Adrenal gland (tissue), 12 donors: Measurements from ENCODE around the gene SRGAP2C. TPM values are rescaled to one million over a fixed set of nuclear protein-coding genes. Genes with fewer than 3 reads are reported as not detected.
"Not testable (repeated sequence)": the region's sequence is repeated elsewhere in the genome, so short reads cannot be mapped to it uniquely, and the experiment has no call there.

Experiments
- DNase-seq, 7 donors: peaks; one replicate each; pipeline ENCODE4 v3.0.0-alpha.2; 2019 to 2020
- H3K27ac ChIP-seq, 5 donors: fragments of 200-600 bp; sonication (generic) in 4 of 5; 1 replicate in 3 of 5; 2 replicates in 2 of 5; pipeline versions ENCODE4 v1.5.1 to v1.8.0; 2016 to 2020; ENCODE audit warnings: mild to moderate bottlenecking in 1 of 5
- H3K27me3 ChIP-seq: fragments of 200-600 bp; 2 replicates; pipeline ENCODE4 v1.8.0; 2021
- H3K36me3 ChIP-seq, 2 donors: fragments of 200-600 bp; replicated peaks in 1 of 2; 1 replicate in 1 of 2; 2 replicates in 1 of 2; pipeline versions ENCODE4 v1.5.1 to v1.8.0; 2018 to 2022
- H3K4me1 ChIP-seq, 2 donors: fragments of 200-600 bp; replicated peaks in 1 of 2; 1 replicate in 1 of 2; 2 replicates in 1 of 2; pipeline versions ENCODE4 v1.5.1 to v1.8.0; 2018 to 2021
- H3K4me3 ChIP-seq, 4 donors: fragments of 200-600 bp; sonication (generic) in 3 of 4; one replicate each; pipeline ENCODE4 v1.5.1; 2016 to 2018
- H3K9me3 ChIP-seq, 3 donors: fragments of 200-600 bp; sonication (generic) in 1 of 3; replicated peaks in 1 of 3; 1 replicate in 2 of 3; 2 replicates in 1 of 3; pipeline versions ENCODE4 v1.5.1 to v1.8.0; 2016 to 2021
- WGBS, 4 donors: extraction: QIAGEN DNeasy Blood & Tissue Kit in 2 of 4; methylation state at CpG; one replicate each; pipeline versions ENCODE4 v1.1.5 to v1.1.7; 2013 to 2017; 5-methylcytosine and 5-hydroxymethylcytosine counted together
- intact Hi-C, 2 donors: fragments of 100-400 bp; cut with DNase I; formaldehyde crosslinking; loops; one replicate each; pipeline versions ENCODE4 v1.14.1 to v1.15.0; 2022 to 2023
- polyA plus RNA-seq, 3 donors: library from polyadenylated mRNA; stranded (reverse); fragments of 200-250 nt in 2 of 3; fragments of 350-450 nt in 1 of 3; fragmentation: Illumina TruSeq in 1 of 3; extraction: RNeasy Lipid Tissue Mini Kit (QIAGEN cat#74804) in 1 of 3; gene quantifications; one replicate each; pipeline ENCODE4 v1.2.3, GENCODE V29; 2013 to 2014
- total RNA-seq, 9 donors: library from RNA; depleted of rRNA in 4 of 9; stranded (reverse); fragments of >200 nt in 4 of 9; fragments of 120-200 nt in 1 of 9; fragmentation: NEBNext Ultra II Directional in 1 of 9; extraction: Animal tissue kit (Norgen Biotek cat#: 25700) in 1 of 9; gene quantifications; one replicate each; pipeline versions ENCODE4 v1.1.0 to v1.2.4, GENCODE V29; 2013 to 2023
- donor health status: healthy with polysubstance abuse.
- donor health status: Bipolar disorder and iron deficiency.
- donor health status: DM: yes; HTN: yes; CAD: no.
- donor health status: DM: no; HTN: no; CAD: no.
- donor health status: DM: no; HTN: no; CAD: no.
- donor health status: DM: yes; HTN: yes; CAD: no.

Gene SRGAP2C
- total and polyA plus RNA-seq, 12 donors: 4.1 to 66.2 (median 23.6) TPM

DNA sequence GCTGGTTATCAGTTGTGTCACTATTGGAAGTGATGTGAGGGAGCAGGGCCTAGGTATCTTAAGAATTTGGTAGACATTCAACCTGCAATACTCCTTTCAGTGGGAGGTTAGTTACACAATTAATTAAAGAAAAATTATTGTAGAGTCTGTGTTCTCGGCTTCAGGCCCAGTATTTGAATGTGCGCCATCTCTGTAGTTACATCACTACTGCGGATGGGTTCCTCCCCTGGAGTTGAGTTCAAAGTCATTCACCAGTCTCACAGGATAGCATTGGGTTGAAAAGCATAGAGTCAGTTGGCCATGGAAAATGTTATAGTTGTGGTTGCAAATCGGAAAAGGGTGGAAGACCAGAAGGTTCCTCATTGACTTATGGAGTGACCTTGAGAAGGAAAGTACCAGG is 111.8 kb downstream of the SRGAP2C start:
- H3K27ac ChIP-seq, DNase-seq, H3K4me3 ChIP-seq, H3K36me3 ChIP-seq, H3K27me3 ChIP-seq, H3K9me3 ChIP-seq, intact Hi-C loops, H3K4me1 ChIP-seq: not testable (repeated sequence)
- no CpG with 5 or more reads among the region's 4 CpGs for WGBS, 4 donors

DNA sequence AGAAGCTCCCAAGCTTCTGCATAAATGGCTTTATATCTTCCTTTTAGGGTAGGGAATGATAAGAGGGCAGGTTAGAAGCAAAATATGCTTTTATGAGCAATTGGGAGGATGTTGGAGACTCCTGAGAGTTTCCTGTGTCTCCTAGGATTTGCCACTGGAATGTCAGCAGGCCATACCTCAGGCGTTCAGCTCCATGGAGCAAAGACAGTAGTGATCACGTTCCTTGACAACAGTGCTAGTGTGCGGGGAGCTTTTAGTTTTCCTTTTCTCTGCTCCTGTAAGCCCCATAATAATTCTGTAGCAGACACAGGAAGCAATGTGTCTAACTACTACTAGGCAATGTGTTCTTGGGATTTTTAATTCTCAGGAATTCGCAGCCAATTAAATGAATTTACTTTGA is 113.8 kb downstream of the SRGAP2C start:
- intact Hi-C loops, H3K9me3 ChIP-seq: not testable (repeated sequence)
- WGBS, 4 donors: no CpG with 5 or more reads among the region's 4 CpGs

DNA sequence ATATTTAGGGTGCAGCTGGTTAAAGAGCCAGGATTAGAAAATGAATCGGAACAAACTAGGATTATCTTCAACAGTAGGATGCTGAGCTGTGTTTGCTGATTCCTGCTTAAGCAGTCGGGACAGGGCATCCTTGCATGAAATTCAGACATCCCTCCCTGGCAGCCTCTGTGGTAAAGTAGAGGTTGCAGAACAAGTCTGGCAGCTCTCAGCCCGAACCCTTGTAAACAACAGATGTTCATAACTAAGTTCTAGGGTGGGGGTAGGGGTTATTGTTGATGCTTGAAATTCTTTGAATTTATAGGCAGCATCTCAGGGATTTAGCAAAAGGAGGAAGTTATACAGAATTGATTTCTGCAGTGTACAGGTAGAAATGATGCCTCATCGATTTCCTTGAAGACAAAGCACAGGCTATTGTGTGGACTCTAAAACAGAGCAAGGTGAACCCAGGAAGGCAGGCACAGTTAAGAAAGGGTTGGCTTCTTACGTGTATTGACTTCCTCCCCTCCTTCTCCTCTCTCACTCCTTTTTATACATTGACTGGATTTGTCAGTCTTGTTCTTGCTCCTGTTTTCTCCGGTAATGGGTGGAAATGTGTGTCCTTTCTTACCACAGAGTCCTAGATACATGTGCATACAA is 114.9 kb downstream of the SRGAP2C start:
- intact Hi-C loops, H3K36me3 ChIP-seq: not testable (repeated sequence)
- 77 to 100% (median 85%) methylated on average over 1 to 5 of the region's 6 CpGs for WGBS, 4 donors

More for the DNA sequence above, 113.8 kb downstream of the SRGAP2C start:
- H3K4me3 ChIP-seq, DNase-seq, H3K36me3 ChIP-seq, H3K4me1 ChIP-seq, H3K27ac ChIP-seq, H3K27me3 ChIP-seq: not testable (repeated sequence)

DNA sequence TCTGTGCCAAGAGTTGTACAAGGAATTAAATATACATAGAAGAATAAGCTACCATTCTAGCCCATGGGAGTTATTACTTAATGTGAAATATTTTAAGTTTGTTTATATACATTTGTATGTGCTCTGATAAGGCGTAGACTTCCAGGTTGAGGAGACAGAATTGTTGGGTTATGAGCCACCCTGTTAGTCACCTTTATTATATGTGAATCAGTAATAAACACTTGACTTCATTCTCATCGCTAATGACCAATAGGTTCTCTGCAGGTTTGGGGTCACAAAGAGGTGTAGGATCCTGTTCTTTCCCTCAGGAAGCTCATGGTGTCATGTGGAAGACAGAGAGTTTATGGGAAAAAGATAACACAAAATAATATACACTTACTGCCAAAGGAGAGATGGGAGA is 117.1 kb downstream of the SRGAP2C start:
- H3K9me3 ChIP-seq, H3K27ac ChIP-seq, intact Hi-C loops, H3K27me3 ChIP-seq, H3K4me3 ChIP-seq, H3K36me3 ChIP-seq, DNase-seq, H3K4me1 ChIP-seq: not testable (repeated sequence)
- 100% methylated on average over 2 of the region's 2 CpGs; no CpG with 5 or more reads in 2 of the 4 donors for WGBS, 4 donors

More for the DNA sequence above, 114.9 kb downstream of the SRGAP2C start:
- not testable (repeated sequence) for H3K4me1 ChIP-seq, H3K4me3 ChIP-seq, DNase-seq, H3K27ac ChIP-seq, H3K27me3 ChIP-seq, H3K9me3 ChIP-seq

DNA sequence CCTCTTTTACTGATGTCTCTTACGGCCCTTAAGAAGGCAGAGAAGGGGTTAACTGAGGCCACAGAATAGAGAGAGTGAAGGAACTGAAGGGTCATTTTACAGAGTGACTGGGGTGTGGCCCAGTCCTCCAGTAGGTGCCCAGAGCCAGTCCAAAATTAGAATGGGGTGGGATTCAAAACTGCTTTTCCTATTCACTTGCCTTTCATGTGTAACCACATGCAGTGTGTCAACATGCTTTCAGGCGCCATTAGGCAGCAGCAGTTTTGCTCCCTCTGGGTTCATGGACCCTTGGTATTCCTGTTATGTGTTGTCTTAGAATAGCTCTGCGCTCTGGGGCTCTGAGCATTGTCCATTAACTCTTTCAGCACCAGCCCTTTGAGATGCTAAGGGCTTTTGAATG is 123.0 kb downstream of the SRGAP2C start:
- H3K9me3 ChIP-seq, H3K4me3 ChIP-seq, H3K4me1 ChIP-seq, DNase-seq, intact Hi-C loops, H3K27ac ChIP-seq, H3K27me3 ChIP-seq, H3K36me3 ChIP-seq: not testable (repeated sequence)
- 69 to 87% methylated on average over 2 to 3 of the region's 3 CpGs; no CpG with 5 or more reads in 2 of the 4 donors for WGBS, 4 donors

DNA sequence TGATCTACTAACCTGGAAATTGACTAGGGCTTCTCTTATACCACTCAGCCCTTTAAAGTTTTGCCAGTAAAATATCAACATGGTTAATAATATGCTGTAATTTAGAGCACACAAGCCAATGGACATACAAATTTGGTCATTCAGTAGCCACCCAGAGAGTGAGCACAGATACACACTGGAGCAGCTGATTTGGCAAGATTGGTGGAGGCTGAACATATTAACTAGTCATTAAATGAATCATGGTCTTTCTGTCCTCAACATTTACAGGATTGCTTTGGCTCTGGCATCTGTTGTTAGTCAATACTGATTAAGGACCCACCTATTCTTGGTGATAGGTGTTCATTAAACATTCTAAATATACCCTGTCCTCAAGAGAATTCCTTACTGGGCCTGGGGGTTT is 130.7 kb downstream of the SRGAP2C start:
- H3K36me3 ChIP-seq, H3K9me3 ChIP-seq, intact Hi-C loops, H3K27me3 ChIP-seq, H3K4me1 ChIP-seq, H3K27ac ChIP-seq, DNase-seq, H3K4me3 ChIP-seq: not testable (repeated sequence)

DNA sequence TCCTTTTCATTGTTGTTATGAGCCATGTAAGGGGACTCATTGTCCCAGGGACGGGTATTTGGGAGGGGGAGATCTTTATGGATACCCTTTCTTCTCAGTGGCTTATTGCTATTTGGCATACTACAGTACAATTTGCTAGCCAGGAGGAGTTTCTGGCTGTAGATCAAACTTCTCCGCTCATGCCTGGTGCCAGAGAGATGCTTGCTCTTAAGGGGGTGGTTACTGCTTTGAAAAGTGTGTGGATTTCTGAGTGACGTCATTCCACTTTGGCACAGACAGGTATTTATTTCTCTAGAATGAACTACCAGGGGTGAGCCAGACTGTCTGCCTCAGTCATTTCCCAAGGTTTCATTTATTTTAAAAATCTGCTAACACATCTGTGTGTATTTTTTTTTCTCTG is 131.3 kb downstream of the SRGAP2C start:
- H3K27me3 ChIP-seq, H3K4me3 ChIP-seq, intact Hi-C loops, H3K9me3 ChIP-seq, H3K36me3 ChIP-seq, H3K27ac ChIP-seq, DNase-seq, H3K4me1 ChIP-seq: not testable (repeated sequence)
- 80 to 86% (median 83%) methylated on average over 1 to 2 of the region's 3 CpGs; no CpG with 5 or more reads in 1 of the 4 donors for WGBS, 4 donors

DNA sequence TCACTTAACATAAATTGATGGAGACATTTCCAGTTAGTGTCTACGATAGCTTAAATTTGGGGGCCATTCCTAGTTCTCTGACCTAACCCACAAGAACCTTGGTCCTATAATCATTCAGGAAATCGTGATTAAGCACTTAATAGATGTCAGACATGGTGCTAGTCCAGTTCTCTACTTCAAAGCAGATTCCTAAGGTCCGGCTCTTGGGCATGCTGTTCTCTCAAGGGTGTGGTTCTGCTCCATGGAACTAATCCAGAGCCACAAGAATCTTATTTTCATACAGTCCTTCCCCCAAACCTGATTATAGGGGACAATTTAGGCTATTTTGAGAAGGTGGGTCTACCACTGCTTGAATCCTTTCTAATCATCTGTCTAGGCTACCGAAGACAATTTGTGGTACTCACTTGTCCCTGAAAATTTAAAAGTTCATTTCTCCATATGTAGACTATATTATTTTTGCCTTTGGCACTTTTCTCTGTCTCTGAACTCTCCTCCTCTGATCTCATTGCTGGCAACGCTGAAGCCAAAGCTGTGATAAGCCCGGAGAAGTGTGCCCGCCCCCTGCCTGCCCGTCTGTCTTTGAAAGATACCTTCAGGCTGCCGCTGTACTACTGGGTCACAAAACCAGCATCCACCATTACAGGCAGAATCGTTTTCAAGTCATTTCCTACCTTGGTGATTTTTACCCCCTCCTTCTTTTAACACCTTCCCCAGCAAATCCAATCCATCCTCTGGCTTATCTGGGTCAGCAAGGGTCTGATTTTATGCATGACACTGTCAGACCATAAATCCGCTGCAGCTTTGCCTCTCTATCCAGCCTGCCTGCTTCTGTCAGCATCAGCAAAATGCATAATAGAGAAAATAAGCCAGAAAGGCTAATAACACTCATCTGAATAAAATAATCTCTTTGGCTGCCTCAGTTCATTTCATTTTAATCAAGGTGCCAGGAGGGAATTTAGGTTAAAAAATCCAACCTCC is 133.0 kb downstream of the SRGAP2C start:
- H3K27ac ChIP-seq, H3K36me3 ChIP-seq, H3K9me3 ChIP-seq, H3K4me1 ChIP-seq, H3K4me3 ChIP-seq, H3K27me3 ChIP-seq, intact Hi-C loops: not testable (repeated sequence)
- peak in 5 of 7 donors; percentile 21 to 83 (median 51) for DNase-seq
- 60% methylated on average over 3 of the region's 11 CpGs; no CpG with 5 or more reads in 3 of the 4 donors for WGBS, 4 donors

DNA sequence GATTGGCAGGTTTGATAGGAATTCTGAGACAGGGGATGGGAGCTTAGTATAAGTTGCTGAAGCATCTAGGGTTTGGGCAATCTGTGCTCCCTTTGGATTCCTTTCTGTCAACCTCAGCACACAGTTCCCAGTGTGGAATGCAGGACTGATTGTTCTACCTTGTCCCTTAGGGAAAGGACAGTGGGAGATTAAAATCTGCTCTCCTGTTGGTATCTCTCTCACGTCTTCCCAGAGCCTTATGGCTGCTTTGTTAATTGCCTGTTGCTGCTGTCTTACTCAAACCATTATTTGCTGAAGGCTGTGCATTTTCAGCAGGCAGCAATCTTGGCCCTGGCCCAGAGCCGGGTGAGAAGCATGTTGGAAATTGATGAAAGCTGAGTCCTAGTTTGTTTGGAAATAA is 133.9 kb downstream of the SRGAP2C start:
- H3K4me3 ChIP-seq, H3K4me1 ChIP-seq, H3K27ac ChIP-seq, H3K36me3 ChIP-seq, intact Hi-C loops, H3K9me3 ChIP-seq, DNase-seq, H3K27me3 ChIP-seq: not testable (repeated sequence)
- 61 to 67% (median 64%) methylated on average over 1 of the region's 2 CpGs; no CpG with 5 or more reads in 1 of the 4 donors for WGBS, 4 donors

DNA sequence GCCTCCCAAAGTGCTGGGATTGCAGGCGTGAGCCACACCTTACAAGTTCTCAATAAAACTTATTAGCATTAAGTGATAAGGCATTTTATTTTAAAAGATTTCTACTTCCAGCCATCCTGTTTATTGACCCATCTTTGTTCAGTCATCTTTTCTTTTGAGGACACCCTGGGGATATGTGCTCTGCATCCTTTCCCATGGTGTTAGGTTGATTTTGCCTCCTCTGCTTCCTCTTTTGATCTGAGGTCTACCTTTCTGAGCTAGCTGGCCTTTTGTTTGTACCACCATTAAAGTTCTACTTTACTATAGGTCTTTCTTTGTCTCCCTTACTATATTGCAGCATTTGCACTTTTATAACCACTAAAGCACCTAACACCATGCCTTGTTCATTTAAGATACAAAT is 136.9 kb downstream of the SRGAP2C start:
- H3K27ac ChIP-seq, H3K4me1 ChIP-seq, DNase-seq, H3K36me3 ChIP-seq, H3K4me3 ChIP-seq, intact Hi-C loops, H3K9me3 ChIP-seq, H3K27me3 ChIP-seq: not testable (repeated sequence)
- WGBS, 4 donors: no CpG with 5 or more reads among the region's 1 CpG

DNA sequence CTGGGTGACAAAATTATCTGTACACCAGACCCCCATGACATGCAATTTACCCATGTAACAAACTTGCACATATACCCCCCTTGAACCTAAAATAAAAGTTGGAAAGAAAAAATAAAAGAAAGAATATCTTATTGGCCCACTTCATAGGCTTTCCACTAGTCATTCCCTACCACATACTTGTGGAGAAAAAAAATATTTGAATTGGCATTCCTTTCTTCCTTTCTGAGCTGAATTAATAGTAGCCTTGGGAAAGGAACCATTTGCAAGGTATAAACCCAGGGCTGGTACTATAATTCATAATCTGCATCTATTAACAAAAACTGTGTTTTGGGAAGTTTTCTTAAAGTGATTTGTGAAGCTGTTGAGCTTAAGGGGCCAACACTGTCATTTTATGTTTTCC is 140.0 kb downstream of the SRGAP2C start:
- H3K4me3 ChIP-seq, H3K36me3 ChIP-seq, intact Hi-C loops, DNase-seq, H3K27me3 ChIP-seq, H3K27ac ChIP-seq, H3K9me3 ChIP-seq, H3K4me1 ChIP-seq: not testable (repeated sequence)
